Measurements from ENCODE around the gene ACTN1.

Gene ACTN1

GRCh38 chr14:68877993-68878575, 101.0 kb downstream of the ACTN1 start:
- no peaks in the 10 kb centered on the region for H3K27me3 Mint-ChIP-seq (ENCODE audit: low read depth)
- H3K27ac Mint-ChIP-seq: no peak overlapping the region
- no peak for DNase-seq (ENCODE audit: low spot score)
- H3K4me1 Mint-ChIP-seq (ENCODE audit: low read depth): no peaks in the 10 kb centered on the region
- no peaks in the 10 kb centered on the region for H3K9me3 Mint-ChIP-seq
- no peak overlapping the region for H3K4me3 Mint-ChIP-seq
- peaks cover 32% of the 10 kb centered on the region for H3K36me3 Mint-ChIP-seq (ENCODE audit: low read depth)

GRCh38 chr14:68876976-68877375, 102.1 kb downstream of the ACTN1 start:
- no peak for DNase-seq (ENCODE audit: low spot score)
- Mint-ChIP-seq H3K4me3 (no peak overlapping the region), H3K27me3 (ENCODE audit: low read depth) (no peaks in the 10 kb centered on the region), H3K27ac (no peak overlapping the region), H3K36me3 (ENCODE audit: low read depth) (peaks cover 33% of the 10 kb centered on the region), H3K4me1 (ENCODE audit: low read depth) (no peaks in the 10 kb centered on the region), H3K9me3 (no peaks in the 10 kb centered on the region)

- Mint-ChIP-seq H3K4me3 (no peak overlapping the region), H3K9me3 (no peaks in the 10 kb centered on the region), H3K4me1 (ENCODE audit: low read depth) (no peaks in the 10 kb centered on the region), H3K27me3 (ENCODE audit: low read depth) (no peaks in the 10 kb centered on the region), H3K27ac (no peak overlapping the region), H3K36me3 (ENCODE audit: low read depth) (peaks cover 26% of the 10 kb centered on the region)
- DNase-seq (ENCODE audit: low spot score): no peak
Measured at GRCh38 chr14:68874746-68875155, 104.4 kb downstream of the ACTN1 start.

- Mint-ChIP-seq H3K27ac (no peak overlapping the region), H3K4me1 (ENCODE audit: low read depth) (no peaks in the 10 kb centered on the region), H3K36me3 (ENCODE audit: low read depth) (peaks cover 22% of the 10 kb centered on the region)
Measured at GRCh38 chr14:68873376-68873775, 105.7 kb downstream of the ACTN1 start.

GRCh38 chr14:68871392-68871791, 107.7 kb downstream of the ACTN1 start:
- no peaks in the 10 kb centered on the region for H3K9me3 Mint-ChIP-seq
- no peaks in the 10 kb centered on the region for H3K27me3 Mint-ChIP-seq (ENCODE audit: low read depth)
- no peak overlapping the region for H3K27ac Mint-ChIP-seq
- no peak for DNase-seq (ENCODE audit: low spot score)
- no peaks in the 10 kb centered on the region for H3K4me1 Mint-ChIP-seq (ENCODE audit: low read depth)
- H3K4me3 Mint-ChIP-seq: no peak overlapping the region
- H3K36me3 Mint-ChIP-seq (ENCODE audit: low read depth): peaks cover 18% of the 10 kb centered on the region

More at GRCh38 chr14:68873376-68873775, 105.7 kb downstream of the ACTN1 start:
- no peaks in the 10 kb centered on the region for H3K27me3 Mint-ChIP-seq (ENCODE audit: low read depth)
- H3K9me3 Mint-ChIP-seq: no peaks in the 10 kb centered on the region
- no peak overlapping the region for H3K4me3 Mint-ChIP-seq
- no peak for DNase-seq (ENCODE audit: low spot score)

- Mint-ChIP-seq H3K4me3 (no peak overlapping the region), H3K27ac (no peak overlapping the region), H3K36me3 (ENCODE audit: low read depth) (peaks cover 4% of the 10 kb centered on the region), H3K27me3 (ENCODE audit: low read depth) (no peaks in the 10 kb centered on the region), H3K9me3 (peaks cover 10% of the 10 kb centered on the region), H3K4me1 (ENCODE audit: low read depth) (no peaks in the 10 kb centered on the region)
- DNase-seq (ENCODE audit: low spot score): no peak
Measured at GRCh38 chr14:68866991-68867533, 112.0 kb downstream of the ACTN1 start.

GRCh38 chr14:68865542-68865941, 113.6 kb downstream of the ACTN1 start:
- peaks cover 10% of the 10 kb centered on the region for H3K9me3 Mint-ChIP-seq
- no peaks in the 10 kb centered on the region for H3K27me3 Mint-ChIP-seq (ENCODE audit: low read depth)
- no peaks in the 10 kb centered on the region for H3K36me3 Mint-ChIP-seq (ENCODE audit: low read depth)
- no peak overlapping the region for H3K4me3 Mint-ChIP-seq
- H3K4me1 Mint-ChIP-seq (ENCODE audit: low read depth): no peaks in the 10 kb centered on the region
- H3K27ac Mint-ChIP-seq: no peak overlapping the region
- DNase-seq (ENCODE audit: low spot score): no peak

GRCh38 chr14:68864361-68864750, 114.7 kb downstream of the ACTN1 start:
- Mint-ChIP-seq H3K27ac (no peak overlapping the region), H3K27me3 (ENCODE audit: low read depth) (no peaks in the 10 kb centered on the region), H3K9me3 (peaks cover 10% of the 10 kb centered on the region), H3K4me3 (no peak overlapping the region), H3K36me3 (ENCODE audit: low read depth) (no peaks in the 10 kb centered on the region), H3K4me1 (ENCODE audit: low read depth) (no peaks in the 10 kb centered on the region)
- no peak for DNase-seq (ENCODE audit: low spot score)

GRCh38 chr14:68863610-68864360, 115.3 kb downstream of the ACTN1 start:
- H3K9me3 Mint-ChIP-seq: peaks cover 10% of the 10 kb centered on the region
- no peaks in the 10 kb centered on the region for H3K36me3 Mint-ChIP-seq (ENCODE audit: low read depth)
- H3K4me1 Mint-ChIP-seq (ENCODE audit: low read depth): no peaks in the 10 kb centered on the region
- no peak overlapping the region for H3K27ac Mint-ChIP-seq
- H3K4me3 Mint-ChIP-seq: no peak overlapping the region
- DNase-seq (ENCODE audit: low spot score): no peak
- H3K27me3 Mint-ChIP-seq (ENCODE audit: low read depth): no peaks in the 10 kb centered on the region

- DNase-seq (ENCODE audit: low spot score): peak; percentile 53
- no peak overlapping the region for H3K27ac Mint-ChIP-seq
- H3K4me1 Mint-ChIP-seq (ENCODE audit: low read depth): no peaks in the 10 kb centered on the region
- H3K27me3 Mint-ChIP-seq (ENCODE audit: low read depth): no peaks in the 10 kb centered on the region
- no peak overlapping the region for H3K4me3 Mint-ChIP-seq
- peaks cover 10% of the 10 kb centered on the region for H3K9me3 Mint-ChIP-seq
- no peaks in the 10 kb centered on the region for H3K36me3 Mint-ChIP-seq (ENCODE audit: low read depth)
Measured at GRCh38 chr14:68862954-68863594, 116.0 kb downstream of the ACTN1 start.

GRCh38 chr14:68860771-68861170, 118.3 kb downstream of the ACTN1 start:
- no peaks in the 10 kb centered on the region for H3K4me1 Mint-ChIP-seq (ENCODE audit: low read depth)
- no peak overlapping the region for H3K4me3 Mint-ChIP-seq

GRCh38 chr14:68857516-68858070, 121.5 kb downstream of the ACTN1 start:
- Mint-ChIP-seq H3K27me3 (ENCODE audit: low read depth) (no peaks in the 10 kb centered on the region), H3K36me3 (ENCODE audit: low read depth) (no peaks in the 10 kb centered on the region), H3K27ac (no peak overlapping the region), H3K4me1 (ENCODE audit: low read depth) (no peaks in the 10 kb centered on the region), H3K9me3 (no peaks in the 10 kb centered on the region), H3K4me3 (no peak overlapping the region)
- no peak for DNase-seq (ENCODE audit: low spot score)

More at GRCh38 chr14:68860771-68861170, 118.3 kb downstream of the ACTN1 start:
- DNase-seq (ENCODE audit: low spot score): no peak
- Mint-ChIP-seq H3K27ac (no peak overlapping the region), H3K36me3 (ENCODE audit: low read depth) (no peaks in the 10 kb centered on the region), H3K27me3 (ENCODE audit: low read depth) (no peaks in the 10 kb centered on the region), H3K9me3 (peaks cover 9% of the 10 kb centered on the region)

GRCh38 chr14:68856572-68856971, 122.5 kb downstream of the ACTN1 start:
- DNase-seq (ENCODE audit: low spot score): no peak
- Mint-ChIP-seq H3K4me3 (no peak overlapping the region), H3K36me3 (ENCODE audit: low read depth) (no peaks in the 10 kb centered on the region), H3K9me3 (no peaks in the 10 kb centered on the region), H3K4me1 (ENCODE audit: low read depth) (no peaks in the 10 kb centered on the region), H3K27me3 (ENCODE audit: low read depth) (no peaks in the 10 kb centered on the region), H3K27ac (no peak overlapping the region)

GRCh38 chr14:68854421-68854820, 124.7 kb downstream of the ACTN1 start:
- Mint-ChIP-seq H3K4me3 (no peak overlapping the region), H3K27me3 (ENCODE audit: low read depth) (no peaks in the 10 kb centered on the region), H3K27ac (no peak overlapping the region), H3K4me1 (ENCODE audit: low read depth) (no peaks in the 10 kb centered on the region), H3K9me3 (no peaks in the 10 kb centered on the region), H3K36me3 (ENCODE audit: low read depth) (no peaks in the 10 kb centered on the region)
- no peak for DNase-seq (ENCODE audit: low spot score)

Measured in T-helper 2 cell treated with Interferon-gamma antibody and Interleukin-4, amounts not matched to agents 5 μg/mL and 100 μg/mL, for 36 hours (primary cell).